HEK293 (cell line): ENCODE results near the gene SLC35F4.

Experiments
- CTCF ChIA-PET: fragments of 350-600 bp; formaldehyde crosslinking; extraction: SDS; loops from one replicate; lab custom pipeline; 2021; ENCODE audit warnings: antibody characterized with exemption; lab: Yijun Ruan, JAX
- POLR2A ChIA-PET: fragments of 300-600 bp; formaldehyde crosslinking; extraction: SDS; loops from one replicate; lab custom pipeline; 2020; ENCODE audit warnings: antibody characterized with exemption, inconsistent platforms; lab: Yijun Ruan, JAX
- H3K27ac ChIP-seq: fragments of 200-500 bp; sonication (Bioruptor generic); 2 replicates; pipeline ENCODE4 v1.5.1; 2014; ENCODE audit warnings: low read depth, low read length, control low read depth, inconsistent platforms; ENCODE audit errors: extremely low read depth
- H3K36me3 ChIP-seq, 2 experiments: fragments of 200-500 bp in 1 of 2; sonication (Bioruptor generic) in 1 of 2; 1 replicate in 1 of 2; 2 replicates in 1 of 2; pipeline ENCODE4 v1.5.1; 2014 to 2017; ENCODE audit warnings: inconsistent platforms in 2 of 2, low read length in 2 of 2; ENCODE audit not compliant: control insufficient read depth in 2 of 2, insufficient read depth in 1 of 2
- H3K4me1 ChIP-seq: fragments of 200-500 bp; sonication (Bioruptor generic); 2 replicates; pipeline ENCODE4 v1.5.1; 2014; ENCODE audit warnings: mild to moderate bottlenecking, low read length, inconsistent platforms; ENCODE audit not compliant: control insufficient read depth, insufficient read depth
- H3K4me3 ChIP-seq: 2 replicates; pipeline ENCODE4 v1.5.1; 2011; ENCODE audit warnings: low read depth, mild to moderate bottlenecking, control low read depth, low read length, moderate library complexity
- H3K9me3 ChIP-seq: fragments of 200-500 bp; sonication (Bioruptor generic); 2 replicates; pipeline ENCODE4 v1.5.1; 2014; ENCODE audit warnings: low read depth, low read length, inconsistent platforms; ENCODE audit not compliant: control insufficient read depth, insufficient read depth
- GLIS1 ChIP-seq: fragments of 450-650 bp; formaldehyde crosslinking; IDR thresholded peaks from 2 replicates; pipeline ENCODE4 v1.5.1; 2016; ENCODE audit warnings: missing biosample characterization, missing genetic modification characterization
- HOXC10 ChIP-seq: sonication (generic); formaldehyde crosslinking; IDR thresholded peaks from 2 replicates; pipeline ENCODE4 v1.8.1; 2023; ENCODE audit warnings: mild to moderate bottlenecking, missing genetic modification reagents
- INSM2 ChIP-seq: fragments of 450-650 bp; formaldehyde crosslinking; IDR thresholded peaks from 2 replicates; pipeline ENCODE4 v1.5.1; 2016; ENCODE audit warnings: missing biosample characterization, missing genetic modification characterization
- KLF7 ChIP-seq: fragments of 450-650 bp; formaldehyde crosslinking; IDR thresholded peaks from 2 replicates; pipeline ENCODE4 v1.5.1; 2016; ENCODE audit warnings: missing biosample characterization, missing genetic modification characterization, borderline replicate concordance
- SP7 ChIP-seq: fragments of 450-650 bp; formaldehyde crosslinking; IDR thresholded peaks from 2 replicates; pipeline ENCODE4 v1.5.1; 2016; ENCODE audit warnings: missing biosample characterization, missing genetic modification characterization
- ZBTB8A ChIP-seq: fragments of 450-650 bp; formaldehyde crosslinking; IDR thresholded peaks from 2 replicates; pipeline ENCODE4 v1.5.1; 2016; ENCODE audit warnings: missing biosample characterization, missing genetic modification characterization
- ZNF248 ChIP-seq: fragments of 450-650 bp; formaldehyde crosslinking; IDR thresholded peaks from 2 replicates; pipeline ENCODE4 v1.5.1; 2017; ENCODE audit warnings: missing biosample characterization, missing genetic modification characterization
- ZNF423 ChIP-seq: fragments of 450-650 bp; formaldehyde crosslinking; IDR thresholded peaks from 2 replicates; pipeline ENCODE4 v1.5.1; 2016; ENCODE audit warnings: missing biosample characterization, missing genetic modification characterization
- ZNF433 ChIP-seq: fragments of 450-650 bp; formaldehyde crosslinking; IDR thresholded peaks from 2 replicates; pipeline ENCODE4 v1.5.1; 2016; ENCODE audit warnings: missing biosample characterization, missing genetic modification characterization, low read depth
- ZNF623 ChIP-seq: fragments of 450-650 bp; formaldehyde crosslinking; IDR thresholded peaks from 2 replicates; pipeline ENCODE4 v1.5.1; 2016; ENCODE audit warnings: missing biosample characterization, missing genetic modification characterization
- ZNF654 ChIP-seq: fragments of 450-650 bp; formaldehyde crosslinking; IDR thresholded peaks from 2 replicates; pipeline ENCODE4 v1.5.1; 2016; ENCODE audit warnings: low read depth, missing biosample characterization, missing genetic modification characterization
- ZNF677 ChIP-seq: fragments of 450-650 bp; IDR thresholded peaks from 2 replicates; pipeline ENCODE4 v1.5.0; 2018; ENCODE audit warnings: missing biosample characterization, mild to moderate bottlenecking, missing genetic modification characterization, moderate library complexity
- TF ChIP-seq, protein P1 (sequence below): fragments of 450-650 bp; formaldehyde crosslinking; IDR thresholded peaks from 2 replicates; pipeline ENCODE4 v1.5.1; 2017; ENCODE audit warnings: missing biosample characterization, missing genetic modification characterization
- TF ChIP-seq, protein P2 (sequence below): fragments of 450-650 bp; formaldehyde crosslinking; IDR thresholded peaks from 2 replicates; pipeline ENCODE4 v1.5.1; 2017; ENCODE audit warnings: missing biosample characterization, mild to moderate bottlenecking, missing genetic modification characterization, moderate library complexity
- TF ChIP-seq, protein P3 (sequence below): fragments of 450-650 bp; formaldehyde crosslinking; IDR thresholded peaks from 2 replicates; pipeline ENCODE4 v1.5.1; 2017; ENCODE audit warnings: missing biosample characterization, missing genetic modification characterization
- TF ChIP-seq, protein P4 (sequence below): fragments of 450-650 bp; formaldehyde crosslinking; IDR thresholded peaks from 2 replicates; pipeline ENCODE4 v1.5.1; 2017; ENCODE audit warnings: missing biosample characterization, missing genetic modification characterization

The SLC35F4 gene

GRCh38 chr14:57837267-57837666, 28.6 kb downstream of the SLC35F4 start:
- no peaks in the 10 kb centered on the region for H3K36me3 ChIP-seq
- no peaks in the 10 kb centered on the region for H3K9me3 ChIP-seq
- CTCF ChIA-PET, result no interaction called here
- H3K4me3 ChIP-seq, result no peak overlapping the region
- no peak overlapping the region for H3K27ac ChIP-seq
- no peak for TF ChIP-seq ZBTB8A (tag by site-specific recombination)
- no peak for TF ChIP-seq ZNF423 (tag by site-specific recombination)
- TF ChIP-seq ZNF654 (tag by site-specific recombination), result no peak
- TF ChIP-seq, protein P1, sequence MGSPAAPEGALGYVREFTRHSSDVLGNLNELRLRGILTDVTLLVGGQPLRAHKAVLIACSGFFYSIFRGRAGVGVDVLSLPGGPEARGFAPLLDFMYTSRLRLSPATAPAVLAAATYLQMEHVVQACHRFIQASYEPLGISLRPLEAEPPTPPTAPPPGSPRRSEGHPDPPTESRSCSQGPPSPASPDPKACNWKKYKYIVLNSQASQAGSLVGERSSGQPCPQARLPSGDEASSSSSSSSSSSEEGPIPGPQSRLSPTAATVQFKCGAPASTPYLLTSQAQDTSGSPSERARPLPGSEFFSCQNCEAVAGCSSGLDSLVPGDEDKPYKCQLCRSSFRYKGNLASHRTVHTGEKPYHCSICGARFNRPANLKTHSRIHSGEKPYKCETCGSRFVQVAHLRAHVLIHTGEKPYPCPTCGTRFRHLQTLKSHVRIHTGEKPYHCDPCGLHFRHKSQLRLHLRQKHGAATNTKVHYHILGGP (tag by site-specific recombination), result no peak
- peaks cover 15% of the 10 kb centered on the region for H3K4me1 ChIP-seq
- POLR2A ChIA-PET, result no interaction called here

- Histone ChIP-seq H3K4me3 (no peak overlapping the region), H3K9me3 (no peaks in the 10 kb centered on the region), H3K36me3 (no peaks in the 10 kb centered on the region), H3K27ac (no peak overlapping the region), H3K4me1 (peaks cover 15% of the 10 kb centered on the region)
- ChIA-PET POLR2A (no interaction called here), CTCF (no interaction called here)
- TF ChIP-seq, protein P2, sequence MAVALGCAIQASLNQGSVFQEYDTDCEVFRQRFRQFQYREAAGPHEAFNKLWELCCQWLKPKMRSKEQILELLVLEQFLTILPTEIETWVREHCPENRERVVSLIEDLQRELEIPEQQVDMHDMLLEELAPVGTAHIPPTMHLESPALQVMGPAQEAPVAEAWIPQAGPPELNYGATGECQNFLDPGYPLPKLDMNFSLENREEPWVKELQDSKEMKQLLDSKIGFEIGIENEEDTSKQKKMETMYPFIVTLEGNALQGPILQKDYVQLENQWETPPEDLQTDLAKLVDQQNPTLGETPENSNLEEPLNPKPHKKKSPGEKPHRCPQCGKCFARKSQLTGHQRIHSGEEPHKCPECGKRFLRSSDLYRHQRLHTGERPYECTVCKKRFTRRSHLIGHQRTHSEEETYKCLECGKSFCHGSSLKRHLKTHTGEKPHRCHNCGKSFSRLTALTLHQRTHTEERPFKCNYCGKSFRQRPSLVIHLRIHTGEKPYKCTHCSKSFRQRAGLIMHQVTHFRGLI (tag by site-specific recombination), result no peak
- TF ChIP-seq ZNF433 (tag by site-specific recombination), result no peak
Measured at GRCh38 chr14:57835766-57836165, 30.1 kb downstream of the SLC35F4 start.

DNA sequence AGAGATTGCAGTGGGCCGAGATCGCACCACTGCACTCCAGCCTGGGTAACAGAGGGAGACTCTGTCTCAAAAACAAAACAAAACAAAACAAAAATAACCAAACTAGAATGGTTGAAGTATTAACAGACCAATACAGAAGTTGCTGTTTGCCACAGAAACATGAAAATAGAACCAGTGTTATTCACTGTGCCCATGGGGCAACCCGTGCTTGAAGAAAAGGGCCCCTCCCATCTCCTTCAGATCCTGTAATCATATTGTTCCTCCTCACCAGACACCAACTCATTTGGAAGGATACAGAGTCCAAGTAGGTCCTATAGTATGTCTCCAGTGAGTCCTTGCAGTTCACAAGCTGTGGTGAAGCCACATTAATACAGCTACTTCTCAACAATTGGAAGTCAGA, 30.9 kb downstream of the SLC35F4 start:
- no peaks in the 10 kb centered on the region for H3K36me3 ChIP-seq
- no peaks in the 10 kb centered on the region for H3K9me3 ChIP-seq
- no peak overlapping the region for H3K4me3 ChIP-seq
- H3K4me1 ChIP-seq, result peaks cover 15% of the 10 kb centered on the region
- ChIA-PET POLR2A (no interaction called here), CTCF (no interaction called here)
- no peak overlapping the region for H3K27ac ChIP-seq
- TF ChIP-seq SP7 (tag by site-specific recombination), result no peak
- no peak for TF ChIP-seq ZNF248
- TF ChIP-seq, all 188 proteins: peak for 0

GRCh38 chr14:57834001-57834598, 31.8 kb downstream of the SLC35F4 start:
- peaks cover 15% of the 10 kb centered on the region for H3K4me1 ChIP-seq
- no peak overlapping the region for H3K4me3 ChIP-seq
- TF ChIP-seq, protein P3, sequence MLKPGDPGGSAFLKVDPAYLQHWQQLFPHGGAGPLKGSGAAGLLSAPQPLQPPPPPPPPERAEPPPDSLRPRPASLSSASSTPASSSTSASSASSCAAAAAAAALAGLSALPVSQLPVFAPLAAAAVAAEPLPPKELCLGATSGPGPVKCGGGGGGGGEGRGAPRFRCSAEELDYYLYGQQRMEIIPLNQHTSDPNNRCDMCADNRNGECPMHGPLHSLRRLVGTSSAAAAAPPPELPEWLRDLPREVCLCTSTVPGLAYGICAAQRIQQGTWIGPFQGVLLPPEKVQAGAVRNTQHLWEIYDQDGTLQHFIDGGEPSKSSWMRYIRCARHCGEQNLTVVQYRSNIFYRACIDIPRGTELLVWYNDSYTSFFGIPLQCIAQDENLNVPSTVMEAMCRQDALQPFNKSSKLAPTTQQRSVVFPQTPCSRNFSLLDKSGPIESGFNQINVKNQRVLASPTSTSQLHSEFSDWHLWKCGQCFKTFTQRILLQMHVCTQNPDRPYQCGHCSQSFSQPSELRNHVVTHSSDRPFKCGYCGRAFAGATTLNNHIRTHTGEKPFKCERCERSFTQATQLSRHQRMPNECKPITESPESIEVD, result peak; percentile 82
- TF ChIP-seq, protein P4, sequence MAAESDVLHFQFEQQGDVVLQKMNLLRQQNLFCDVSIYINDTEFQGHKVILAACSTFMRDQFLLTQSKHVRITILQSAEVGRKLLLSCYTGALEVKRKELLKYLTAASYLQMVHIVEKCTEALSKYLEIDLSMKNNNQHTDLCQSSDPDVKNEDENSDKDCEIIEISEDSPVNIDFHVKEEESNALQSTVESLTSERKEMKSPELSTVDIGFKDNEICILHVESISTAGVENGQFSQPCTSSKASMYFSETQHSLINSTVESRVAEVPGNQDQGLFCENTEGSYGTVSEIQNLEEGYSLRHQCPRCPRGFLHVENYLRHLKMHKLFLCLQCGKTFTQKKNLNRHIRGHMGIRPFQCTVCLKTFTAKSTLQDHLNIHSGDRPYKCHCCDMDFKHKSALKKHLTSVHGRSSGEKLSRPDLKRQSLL (tag by site-specific recombination), result no peak
- TF ChIP-seq KLF7 (tag by site-specific recombination) (no peak), INSM2 (tag by site-specific recombination) (no peak), ZNF677 (tag by site-specific recombination) (no peak), HOXC10 (CRISPR knock-in tag) (no peak), GLIS1 (tag by site-specific recombination) (peak; percentile 62), ZNF623 (tag by site-specific recombination) (no peak)
- TF ChIP-seq, all 188 proteins: peak for 2
- Histone ChIP-seq H3K36me3 (no peaks in the 10 kb centered on the region), H3K9me3 (no peaks in the 10 kb centered on the region), H3K27ac (no peak overlapping the region)
- ChIA-PET CTCF (no interaction called here), POLR2A (no interaction called here)
